Activated T-cell treated with anti-CD3 and anti-CD28 coated beads, Interleukin-2, amount 50 U/mL, for 72 hours (primary cell): ENCODE measurements around the gene PKN3. TPM values are rescaled to one million over a fixed set of nuclear protein-coding genes. Genes with fewer than 3 reads are reported as not detected.
A peak's percentile ranks its signal among the peaks of the same experiment; 100 is the strongest.
"Not testable (repeated sequence)": the region's sequence is repeated elsewhere in the genome, so short reads cannot be mapped to it uniquely, and the experiment has no call there.

Source experiments
- ATAC-seq, 2 donors: fragments of 150-1000 bp; cut with Tn5 transposase; replicated peaks in 1 of 2; 2 replicates each; pipeline ENCODE4 v1.10.0; 2021; ENCODE audit warnings: moderate library complexity in 2 of 2, mild to moderate bottlenecking in 1 of 2
- DNase-seq, 2 donors: peaks; one replicate each; pipeline ENCODE4 v3.0.0; 2021 to 2022; ENCODE audit warnings: mixed read lengths in 1 of 2
- H3K27ac Mint-ChIP-seq: one replicate; pipeline ENCODE4 v1.8.0; 2022; ENCODE audit warnings: mild to moderate bottlenecking, moderate library complexity, mixed read lengths
- H3K27me3 Mint-ChIP-seq: one replicate; pipeline ENCODE4 v1.8.0; 2022; ENCODE audit warnings: low read depth, mixed read lengths
- H3K36me3 Mint-ChIP-seq, 2 donors: one replicate each; pipeline ENCODE4 v1.8.0; 2022; ENCODE audit warnings: mixed read lengths in 2 of 2, mild to moderate bottlenecking in 1 of 2; ENCODE audit not compliant: insufficient read depth in 2 of 2
- H3K4me1 Mint-ChIP-seq: one replicate; pipeline ENCODE4 v1.8.0; 2022; ENCODE audit warnings: low read depth, mixed read lengths
- H3K4me3 Mint-ChIP-seq, 2 donors: one replicate each; pipeline ENCODE4 v1.8.0; 2022; ENCODE audit warnings: mild to moderate bottlenecking in 2 of 2, mixed read lengths in 2 of 2, moderate library complexity in 2 of 2
- H3K9me3 Mint-ChIP-seq, 2 donors: one replicate each; pipeline ENCODE4 v1.8.0; 2022; ENCODE audit warnings: mixed read lengths in 2 of 2
- total RNA-seq, 2 donors: library from RNA; stranded (reverse); gene quantifications; one replicate each; pipeline ENCODE4 v1.2.3, GENCODE V29; 2022

Gene PKN3
- 10 to 100 TPM; 11.6 to 22.9 TPM for total RNA-seq

- Mint-ChIP-seq H3K4me3 (peak within 1 kb of the TSS; percentile 62 to 83), H3K4me1 (peaks cover 17% of the 10 kb centered on the region), H3K27ac (peak within 1 kb of the TSS; percentile 55), H3K27me3 (no peaks in the 10 kb centered on the region), H3K36me3 (peaks cover 0 to 2% of the 10 kb centered on the region in 2 donors), H3K9me3 (no peaks in the 10 kb centered on the region)
- DNase-seq (peak; percentile 93 to 95), ATAC-seq (peak; percentile 86 to 87)
Observed at GRCh38 chr9:128702445-128702948, at the start of gene PKN3. Gene PKN3 (plus strand): TSS chr9:128702503. CDS start chr9:128702916, 413 bp downstream.

GRCh38 chr9:128653908-128654307 is 48.4 kb upstream of the PKN3 start:
- no peak overlapping the region for H3K4me3 Mint-ChIP-seq
- no peak overlapping the region for H3K27ac Mint-ChIP-seq
- peaks cover 16% of the 10 kb centered on the region for H3K4me1 Mint-ChIP-seq
- no peaks in the 10 kb centered on the region for H3K27me3 Mint-ChIP-seq
- H3K36me3 Mint-ChIP-seq: no peaks in the 10 kb centered on the region
- DNase-seq (no peak), ATAC-seq (no peak)
- H3K9me3 Mint-ChIP-seq: no peaks in the 10 kb centered on the region

DNA sequence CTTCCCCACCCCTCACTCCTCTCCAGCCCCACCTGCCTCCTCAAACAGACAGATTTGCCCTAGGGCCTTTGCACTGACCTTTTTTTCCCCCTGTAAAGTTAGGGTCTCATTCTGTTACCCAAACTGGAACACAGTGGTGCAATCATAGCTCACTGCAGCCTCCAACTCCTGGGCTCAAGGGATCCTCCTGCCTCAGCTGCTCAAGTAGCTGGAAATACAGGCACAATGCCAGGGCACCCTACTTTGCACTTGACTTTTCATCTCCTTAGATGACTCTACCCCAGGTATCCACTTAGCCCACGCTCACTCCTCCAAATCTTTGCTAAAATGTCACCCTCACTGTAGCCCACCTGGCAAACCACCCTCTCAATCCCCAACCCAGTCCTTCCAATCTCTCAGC is 47.8 kb upstream of the PKN3 start:
- H3K9me3 Mint-ChIP-seq: no peaks in the 10 kb centered on the region
- no peak for ATAC-seq
- no peaks in the 10 kb centered on the region for H3K27me3 Mint-ChIP-seq
- H3K36me3 Mint-ChIP-seq: no peaks in the 10 kb centered on the region
- no peak overlapping the region for H3K4me3 Mint-ChIP-seq
- DNase-seq: no peak
- H3K27ac Mint-ChIP-seq: no peak overlapping the region
- H3K4me1 Mint-ChIP-seq: peaks cover 16% of the 10 kb centered on the region

GRCh38 chr9:128656416-128657343 is 45.6 kb upstream of the PKN3 start, which contains the start of gene DYNC2I2:
Gene DYNC2I2 (minus strand): TSS chr9:128656847. CDS start chr9:128656726, 121 bp downstream.
- Mint-ChIP-seq H3K4me1 (peaks cover 16% of the 10 kb centered on the region), H3K36me3 (no peaks in the 10 kb centered on the region), H3K9me3 (no peaks in the 10 kb centered on the region), H3K4me3 (peak within 1 kb of the TSS; percentile 92 to 95), H3K27me3 (no peaks in the 10 kb centered on the region), H3K27ac (peak within 1 kb of the TSS; percentile 100)
- DNase-seq (peak; percentile 97 to 98), ATAC-seq (peak; percentile 99)

- no peaks in the 10 kb centered on the region for H3K36me3 Mint-ChIP-seq
- H3K9me3 Mint-ChIP-seq: no peaks in the 10 kb centered on the region
- H3K27ac Mint-ChIP-seq: peak overlapping the region; percentile 100
- H3K4me1 Mint-ChIP-seq: peaks cover 16% of the 10 kb centered on the region
- ATAC-seq: no peak
- no peaks in the 10 kb centered on the region for H3K27me3 Mint-ChIP-seq
- no peak for DNase-seq
- peak overlapping the region; percentile 92 to 95 for H3K4me3 Mint-ChIP-seq
Observed at GRCh38 chr9:128657344-128657704, 45.0 kb upstream of the PKN3 start.

GRCh38 chr9:128657796-128658195 is 44.5 kb upstream of the PKN3 start:
- Mint-ChIP-seq H3K4me3 (peak overlapping the region in 1 of 2 donors; percentile 92), H3K9me3 (no peaks in the 10 kb centered on the region), H3K4me1 (peaks cover 16% of the 10 kb centered on the region), H3K27ac (no peak overlapping the region), H3K27me3 (no peaks in the 10 kb centered on the region), H3K36me3 (no peaks in the 10 kb centered on the region)
- no peak for DNase-seq
- ATAC-seq: no peak

- ATAC-seq, H3K36me3 Mint-ChIP-seq, H3K4me1 Mint-ChIP-seq, H3K9me3 Mint-ChIP-seq, H3K4me3 Mint-ChIP-seq, H3K27ac Mint-ChIP-seq, DNase-seq, H3K27me3 Mint-ChIP-seq: not testable (repeated sequence)
Observed at GRCh38 chr9:128666481-128666941, 35.8 kb upstream of the PKN3 start.

DNA sequence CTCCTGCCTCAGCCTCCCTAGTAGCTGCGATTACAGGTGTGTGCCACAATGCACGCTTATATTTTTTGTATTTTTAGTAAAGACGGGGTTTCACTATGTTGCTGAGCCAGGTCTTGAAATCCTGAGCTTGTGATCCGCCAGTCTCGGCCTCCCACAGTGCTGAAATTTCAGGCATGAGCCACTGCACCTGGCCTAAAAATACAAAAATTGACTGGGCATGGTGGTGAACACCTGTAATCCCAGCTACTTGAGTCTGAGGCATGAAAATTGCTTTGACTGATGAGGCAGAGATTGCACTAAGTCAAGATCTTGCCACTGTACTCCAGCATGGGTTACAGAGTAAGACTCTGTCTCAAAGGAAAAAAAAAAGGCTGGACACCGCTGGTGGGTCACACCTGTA is 32.5 kb upstream of the PKN3 start:
- Mint-ChIP-seq H3K27me3 (no peaks in the 10 kb centered on the region), H3K9me3 (no peaks in the 10 kb centered on the region)
- ATAC-seq: no peak

GRCh38 chr9:128675382-128675781 is 26.9 kb upstream of the PKN3 start:
- no peak overlapping the region for H3K27ac Mint-ChIP-seq
- DNase-seq: no peak
- ATAC-seq: no peak
- H3K9me3 Mint-ChIP-seq: no peaks in the 10 kb centered on the region
- H3K4me1 Mint-ChIP-seq: no peaks in the 10 kb centered on the region
- H3K27me3 Mint-ChIP-seq: no peaks in the 10 kb centered on the region
- H3K4me3 Mint-ChIP-seq: no peak overlapping the region
- H3K36me3 Mint-ChIP-seq: no peaks in the 10 kb centered on the region

More for the DNA sequence above, 32.5 kb upstream of the PKN3 start:
- no peaks in the 10 kb centered on the region for H3K4me1 Mint-ChIP-seq
- no peaks in the 10 kb centered on the region for H3K36me3 Mint-ChIP-seq
- DNase-seq: no peak
- no peak overlapping the region for H3K4me3 Mint-ChIP-seq
- no peak overlapping the region for H3K27ac Mint-ChIP-seq

- no peak overlapping the region for H3K4me3 Mint-ChIP-seq
- DNase-seq (no peak), ATAC-seq (no peak)
- peaks cover under 1% of the 10 kb centered on the region for H3K4me1 Mint-ChIP-seq
- H3K27ac Mint-ChIP-seq: no peak overlapping the region
- no peaks in the 10 kb centered on the region for H3K9me3 Mint-ChIP-seq
- H3K36me3 Mint-ChIP-seq: no peaks in the 10 kb centered on the region
- no peaks in the 10 kb centered on the region for H3K27me3 Mint-ChIP-seq
Observed at GRCh38 chr9:128677794-128678193, 24.5 kb upstream of the PKN3 start.

DNA sequence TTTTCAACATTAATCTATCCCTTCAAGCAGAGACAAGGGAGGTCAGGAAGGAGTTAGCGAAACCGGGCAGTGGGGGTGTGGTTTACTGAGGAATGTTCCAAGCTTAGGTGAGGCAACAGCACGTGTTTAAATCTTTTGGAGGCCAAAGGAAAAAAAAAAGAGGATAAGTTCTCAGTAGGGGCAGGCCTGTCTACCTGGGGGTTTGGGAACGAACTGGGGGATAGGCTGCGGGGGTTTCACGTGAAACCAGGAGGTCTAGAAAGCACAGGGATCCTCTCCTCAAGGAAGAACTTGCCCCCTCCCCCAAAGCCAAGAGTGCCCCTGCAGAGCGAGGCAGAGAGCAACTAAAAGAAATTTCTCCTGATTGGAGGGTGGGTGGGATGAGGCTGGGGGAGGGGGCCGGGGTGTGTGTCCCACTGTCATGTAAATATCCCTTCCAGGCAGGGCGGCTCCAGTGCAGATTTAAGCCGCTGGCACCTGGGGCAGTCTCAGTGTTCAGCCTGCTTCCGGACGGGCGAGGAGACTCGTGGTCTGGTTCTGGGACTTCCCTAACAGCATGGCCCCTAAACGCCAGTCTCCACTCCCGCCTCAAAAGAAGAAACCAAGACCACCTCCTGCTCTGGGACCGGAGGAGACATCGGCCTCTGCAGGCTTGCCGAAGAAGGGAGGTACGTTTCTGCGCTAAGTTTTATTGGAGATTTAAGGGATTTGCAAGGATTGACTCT is 18.8 kb upstream of the PKN3 start:
- ATAC-seq: peak in 1 of 2 donors; percentile 17
- H3K4me3 Mint-ChIP-seq: peak overlapping the region; percentile 85 to 97
- peaks cover 5 to 8% of the 10 kb centered on the region in 2 donors for H3K36me3 Mint-ChIP-seq
- peak; percentile 52 to 60 for DNase-seq
- peak overlapping the region; percentile 97 for H3K27ac Mint-ChIP-seq
- H3K9me3 Mint-ChIP-seq: no peaks in the 10 kb centered on the region
- H3K4me1 Mint-ChIP-seq: peaks cover 50% of the 10 kb centered on the region
- H3K27me3 Mint-ChIP-seq: no peaks in the 10 kb centered on the region

- no peak for ATAC-seq
- H3K27me3 Mint-ChIP-seq: no peaks in the 10 kb centered on the region
- H3K4me1 Mint-ChIP-seq: peaks cover 52% of the 10 kb centered on the region
- peak overlapping the region; percentile 85 to 97 for H3K4me3 Mint-ChIP-seq
- peaks cover 5 to 8% of the 10 kb centered on the region in 2 donors for H3K36me3 Mint-ChIP-seq
- no peaks in the 10 kb centered on the region for H3K9me3 Mint-ChIP-seq
- DNase-seq: no peak
- H3K27ac Mint-ChIP-seq: peak overlapping the region; percentile 66
Observed at GRCh38 chr9:128684065-128684324, 18.3 kb upstream of the PKN3 start.
